ENCODE results near the gene IKBKG.

DNA sequence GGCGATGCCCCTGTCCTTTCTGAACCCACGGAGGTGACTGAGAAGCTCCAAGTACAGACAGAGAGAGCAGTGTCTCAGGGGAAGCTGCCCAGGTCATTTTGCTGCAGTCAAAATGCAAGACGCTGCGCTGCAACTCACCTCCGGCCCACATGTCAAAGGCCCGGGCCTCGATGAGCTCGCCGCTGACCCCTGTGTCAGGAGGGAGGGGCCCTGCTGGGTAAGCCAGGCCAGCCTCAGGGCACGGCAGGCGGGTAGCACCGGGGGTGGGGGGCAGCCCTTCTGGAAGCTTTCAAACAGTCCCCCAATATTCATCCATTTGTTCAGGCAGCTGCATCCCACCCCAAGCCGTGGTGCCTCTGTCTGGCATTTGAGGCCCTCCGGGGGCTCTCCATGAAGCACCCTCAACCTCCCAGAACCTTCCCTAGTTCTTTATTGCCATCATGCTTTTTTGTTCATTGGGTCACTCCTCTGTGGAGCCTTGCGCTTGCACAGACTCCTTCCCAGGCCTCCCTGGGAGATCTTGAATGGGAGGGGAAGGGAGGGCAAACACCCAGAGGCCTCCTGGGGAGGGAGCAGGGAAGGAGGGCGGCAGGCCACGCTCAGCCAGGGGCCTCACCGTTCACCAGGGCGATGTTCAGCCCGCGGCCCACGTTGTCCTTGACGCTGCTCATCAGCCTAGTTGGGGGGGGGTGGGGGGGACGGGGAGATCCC is 39.6 kb upstream of the IKBKG start:
- TF ChIP-seq, protein P1, sequence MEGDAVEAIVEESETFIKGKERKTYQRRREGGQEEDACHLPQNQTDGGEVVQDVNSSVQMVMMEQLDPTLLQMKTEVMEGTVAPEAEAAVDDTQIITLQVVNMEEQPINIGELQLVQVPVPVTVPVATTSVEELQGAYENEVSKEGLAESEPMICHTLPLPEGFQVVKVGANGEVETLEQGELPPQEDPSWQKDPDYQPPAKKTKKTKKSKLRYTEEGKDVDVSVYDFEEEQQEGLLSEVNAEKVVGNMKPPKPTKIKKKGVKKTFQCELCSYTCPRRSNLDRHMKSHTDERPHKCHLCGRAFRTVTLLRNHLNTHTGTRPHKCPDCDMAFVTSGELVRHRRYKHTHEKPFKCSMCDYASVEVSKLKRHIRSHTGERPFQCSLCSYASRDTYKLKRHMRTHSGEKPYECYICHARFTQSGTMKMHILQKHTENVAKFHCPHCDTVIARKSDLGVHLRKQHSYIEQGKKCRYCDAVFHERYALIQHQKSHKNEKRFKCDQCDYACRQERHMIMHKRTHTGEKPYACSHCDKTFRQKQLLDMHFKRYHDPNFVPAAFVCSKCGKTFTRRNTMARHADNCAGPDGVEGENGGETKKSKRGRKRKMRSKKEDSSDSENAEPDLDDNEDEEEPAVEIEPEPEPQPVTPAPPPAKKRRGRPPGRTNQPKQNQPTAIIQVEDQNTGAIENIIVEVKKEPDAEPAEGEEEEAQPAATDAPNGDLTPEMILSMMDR (IDR thresholded peaks at IDR 0.05): no peak
- no peak for TF ChIP-seq EP300 (IDR thresholded peaks at IDR 0.05)
